Stimulated activated CD4-positive, alpha-beta T cell treated with anti-CD3 and anti-CD28 coated beads, Interleukin-4, amount 100 ng/mL, for 1 hour (primary cell): ENCODE results near the gene PROX1.

Experiments used
- DNase-seq: peaks from one replicate; pipeline ENCODE4 v3.0.0-alpha.2; 2020

PROX1 gene

GRCh38 chr1:214027498-214027897 is 39.7 kb downstream of the PROX1 start:
- no peak for DNase-seq

- DNase-seq, result no peak
Observed at GRCh38 chr1:214028095-214028494, 40.3 kb downstream of the PROX1 start.

DNA sequence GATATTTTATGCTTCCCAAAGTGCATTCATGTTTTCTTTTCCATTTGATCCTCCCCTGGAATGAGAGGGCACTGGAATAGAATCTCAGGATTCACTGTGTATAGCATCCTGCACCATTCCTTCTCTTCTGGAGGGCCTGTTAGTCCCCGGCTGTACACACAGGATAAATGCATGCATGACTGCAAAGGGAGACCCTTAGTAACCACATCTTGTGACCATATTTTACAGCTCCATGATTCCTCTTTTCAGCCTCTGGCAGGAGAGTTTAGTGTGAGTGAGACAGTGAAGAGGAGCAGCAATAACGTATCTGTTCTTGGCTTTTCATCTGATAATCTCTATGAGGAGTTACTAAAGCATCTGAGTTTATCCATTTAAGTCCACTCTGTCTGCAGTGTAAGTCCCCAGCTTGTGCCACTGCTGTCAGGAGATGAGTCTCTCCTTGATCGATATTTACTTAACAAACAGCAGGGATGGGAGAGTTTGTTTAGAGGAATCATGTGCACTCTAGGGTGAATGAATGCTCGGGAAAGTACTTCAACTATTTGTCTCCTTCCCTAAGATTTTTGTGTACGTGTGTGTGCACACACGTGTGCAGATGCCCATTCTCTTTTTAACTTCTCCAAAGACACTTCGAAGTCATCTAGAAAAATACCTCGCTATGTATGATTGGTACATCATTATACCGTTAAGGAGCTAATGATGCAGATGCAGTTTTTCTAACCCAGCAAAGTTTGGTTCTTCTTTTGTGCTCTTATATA is 41.1 kb downstream of the PROX1 start:
- DNase-seq, result no peak

DNA sequence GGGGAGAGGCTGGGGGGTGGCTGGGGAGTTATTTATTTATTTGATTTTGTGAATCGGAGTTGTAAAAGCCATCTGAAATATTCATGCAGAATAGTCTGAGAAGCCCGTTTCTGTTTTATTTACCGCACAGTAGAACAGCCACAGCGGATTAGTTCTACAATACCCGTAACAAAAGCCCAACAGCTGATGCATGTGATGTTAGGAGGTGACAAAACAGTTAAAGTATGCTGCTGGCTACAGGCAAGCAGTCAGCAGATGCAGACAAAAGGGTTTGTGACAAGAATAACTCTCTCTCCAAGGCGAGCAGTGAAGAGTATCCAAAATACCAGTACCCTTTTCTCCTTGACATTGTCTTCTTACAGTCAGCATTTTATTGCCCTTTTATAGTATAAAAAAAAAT is 42.0 kb downstream of the PROX1 start:
- no peak for DNase-seq

DNA sequence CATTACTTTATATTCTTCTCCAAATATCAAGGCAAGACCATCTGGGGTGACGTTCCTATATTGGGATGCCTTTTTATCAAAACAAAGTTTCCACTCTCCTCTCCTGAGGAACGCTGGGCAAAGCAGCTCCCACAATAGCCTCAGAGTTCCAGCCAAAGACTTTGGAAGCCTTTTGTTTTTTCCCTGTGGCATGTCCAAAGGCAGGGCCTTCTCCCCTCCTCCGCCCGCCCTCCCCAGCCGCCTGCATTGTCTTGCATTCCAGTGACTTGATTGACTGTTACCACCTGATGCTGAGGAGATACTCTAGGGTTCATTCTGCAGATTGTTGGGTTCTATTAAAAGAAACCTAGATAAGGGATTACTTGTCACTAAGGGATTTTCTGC is 43.5 kb downstream of the PROX1 start:
- no peak for DNase-seq

- no peak for DNase-seq
Observed at GRCh38 chr1:214037468-214037867, 49.7 kb downstream of the PROX1 start.

DNA sequence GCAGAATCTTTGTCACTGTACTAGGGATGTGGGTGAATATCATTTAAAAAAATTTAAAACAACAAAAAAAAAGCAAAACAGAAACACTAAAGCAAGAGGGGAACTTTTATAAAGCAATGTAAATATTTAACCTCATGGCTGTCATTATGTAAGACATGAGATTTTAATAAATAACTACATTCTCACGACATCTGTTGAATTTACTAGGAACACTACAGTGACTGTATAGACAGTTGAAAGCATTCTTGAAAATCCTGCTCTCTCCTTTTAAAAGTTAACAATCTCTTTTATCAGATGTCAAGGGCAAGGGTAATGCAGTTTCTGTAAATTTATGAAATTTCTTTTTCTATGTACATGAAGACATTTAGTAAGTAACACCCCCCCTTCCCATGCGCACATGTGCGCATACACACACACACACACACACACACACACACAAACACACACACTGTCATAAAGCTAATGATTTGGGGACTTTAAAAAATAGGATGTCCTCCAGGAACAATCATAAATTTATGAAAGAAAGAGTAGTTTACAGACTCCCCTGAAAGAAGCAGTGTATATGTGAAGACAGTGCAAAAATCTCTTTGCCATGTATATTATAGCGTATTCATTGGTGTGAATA is 51.7 kb downstream of the PROX1 start:
- no peak for DNase-seq

DNA sequence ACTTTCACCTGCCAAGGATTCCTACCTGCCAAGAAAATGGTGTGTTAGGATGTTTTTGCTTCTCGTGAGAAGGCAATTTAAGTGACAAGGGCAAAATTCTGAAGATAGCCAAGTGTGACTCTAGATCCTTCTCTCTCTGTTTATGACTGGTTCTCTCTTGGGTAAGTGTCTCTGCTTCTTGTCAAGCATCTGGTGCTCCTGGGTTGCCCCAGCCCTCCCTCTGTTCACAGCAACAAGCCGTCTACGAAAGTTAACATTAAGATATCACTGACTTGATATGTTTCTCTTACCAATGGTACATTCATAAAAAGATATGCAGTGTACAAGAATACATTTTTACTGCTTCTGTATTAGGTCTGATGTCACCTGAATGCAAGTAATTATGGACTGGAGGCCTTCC is 55.4 kb downstream of the PROX1 start:
- DNase-seq, result no peak

DNA sequence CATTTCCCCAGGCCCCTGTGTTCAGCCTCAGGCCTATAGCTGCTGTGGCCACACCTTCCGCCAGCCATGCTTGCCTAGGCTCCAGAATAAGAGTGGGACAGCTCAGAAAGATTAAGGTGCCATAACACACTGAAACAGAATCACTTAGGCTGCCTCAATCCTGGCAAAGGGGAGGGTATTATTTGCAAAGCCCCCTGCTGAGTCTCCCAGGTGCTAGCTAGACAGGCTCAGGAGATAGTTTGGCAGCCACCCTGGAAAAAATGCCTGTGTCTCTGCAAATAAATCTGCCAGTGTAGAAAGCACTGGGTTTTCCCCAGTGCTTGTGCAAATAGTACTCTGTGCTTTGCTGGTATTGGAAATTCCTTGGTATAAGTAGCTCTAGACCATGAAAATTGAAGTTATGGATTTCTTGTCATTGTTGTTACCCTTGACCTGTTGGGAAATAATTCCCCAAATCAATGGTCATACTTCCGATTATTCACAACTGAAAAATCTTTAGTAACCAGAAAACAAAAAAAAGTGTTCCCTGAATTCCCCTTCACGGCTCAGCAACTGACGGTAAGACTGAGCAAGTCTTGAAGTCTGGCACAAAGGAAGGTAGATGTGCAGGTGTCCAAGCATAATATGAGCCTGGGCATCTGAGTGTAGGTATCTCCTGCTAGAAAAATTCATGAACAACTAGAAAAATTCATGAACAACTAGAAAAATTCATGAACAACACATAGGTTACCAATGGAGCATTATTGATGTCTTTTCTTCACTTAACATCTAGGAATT is 56.9 kb downstream of the PROX1 start:
- no peak for DNase-seq

GRCh38 chr1:214050513-214051401 is 63.0 kb downstream of the PROX1 start:
- no peak for DNase-seq

DNA sequence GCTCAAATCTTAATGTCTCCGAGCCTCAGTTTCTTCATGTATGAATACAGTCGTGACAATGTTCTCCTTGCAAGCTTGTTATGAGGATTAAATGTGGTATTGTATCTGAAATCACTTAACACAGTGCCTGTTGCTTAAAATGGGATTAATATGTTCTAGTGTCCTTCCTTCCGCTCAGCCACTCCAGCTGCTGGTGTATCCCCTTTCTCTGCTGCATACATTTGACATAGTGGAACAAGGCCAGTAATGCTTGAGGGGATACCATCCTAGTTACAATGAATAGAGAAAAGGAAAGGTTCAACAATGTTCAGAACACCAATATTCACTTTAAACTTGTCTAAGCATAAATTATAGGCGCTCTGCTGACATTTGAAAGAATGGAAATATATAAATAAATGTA is 64.0 kb downstream of the PROX1 start:
- DNase-seq, result no peak

DNA sequence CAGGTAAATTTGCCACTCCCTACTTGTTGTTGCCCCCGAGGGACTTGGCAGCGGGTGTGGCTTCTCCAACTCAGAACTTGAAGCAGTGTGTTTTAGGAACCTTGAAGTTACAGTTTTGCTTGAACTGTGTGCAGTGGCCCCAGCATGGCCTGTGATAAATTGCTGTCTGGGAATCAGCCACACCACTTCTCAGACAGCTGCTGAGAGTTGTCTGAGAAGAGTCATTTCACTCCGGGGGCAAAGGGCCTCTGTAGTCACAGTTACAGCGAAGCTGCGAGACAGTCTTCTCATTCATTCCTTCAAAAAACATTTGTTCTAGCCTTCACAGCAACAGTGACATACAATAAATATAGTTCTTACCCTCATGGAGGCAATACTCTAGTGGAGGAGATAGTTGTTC is 70.3 kb downstream of the PROX1 start:
- DNase-seq, result no peak

DNA sequence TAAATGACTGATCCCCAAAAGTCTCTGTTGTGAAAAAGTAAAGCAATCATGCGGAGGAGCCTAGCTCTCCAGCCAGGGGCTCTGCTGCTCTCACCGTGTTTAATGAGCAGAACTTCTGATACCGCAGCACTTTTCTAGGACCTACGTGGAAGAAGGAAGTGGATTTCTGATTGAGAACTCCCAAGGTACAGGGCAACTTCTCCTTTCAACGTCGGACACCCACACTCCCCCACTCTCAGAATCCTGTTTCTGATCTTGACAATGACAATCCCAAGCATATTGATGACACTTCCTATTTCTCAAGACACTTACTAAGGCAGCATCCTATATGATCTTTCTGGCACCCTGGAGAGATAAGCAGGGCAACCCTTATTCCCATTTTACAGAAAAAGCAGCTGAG is 78.4 kb downstream of the PROX1 start:
- no peak for DNase-seq

GRCh38 chr1:214066936-214067335 is 79.2 kb downstream of the PROX1 start:
- DNase-seq, result no peak

DNA sequence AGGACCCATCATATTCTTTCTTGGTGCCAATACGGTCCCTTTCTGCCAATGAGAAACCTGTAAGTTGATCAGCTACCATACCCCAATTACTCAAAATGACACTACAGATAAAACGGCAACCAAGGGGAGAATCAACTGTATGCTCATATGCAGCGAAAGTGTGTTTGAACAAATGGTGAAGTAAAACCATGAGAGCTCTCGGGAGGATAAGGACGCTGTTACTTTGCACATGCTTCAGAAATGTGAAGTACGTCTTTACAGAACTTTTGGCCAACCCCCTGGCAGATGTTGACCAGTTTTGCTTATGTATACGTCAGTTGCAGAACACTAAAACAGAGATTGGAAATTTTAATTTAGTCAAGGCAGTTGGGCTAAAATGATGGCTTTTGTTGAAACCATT is 79.6 kb downstream of the PROX1 start:
- DNase-seq, result no peak

- no peak for DNase-seq
Observed at GRCh38 chr1:214067853-214068703, 80.3 kb downstream of the PROX1 start.

DNA sequence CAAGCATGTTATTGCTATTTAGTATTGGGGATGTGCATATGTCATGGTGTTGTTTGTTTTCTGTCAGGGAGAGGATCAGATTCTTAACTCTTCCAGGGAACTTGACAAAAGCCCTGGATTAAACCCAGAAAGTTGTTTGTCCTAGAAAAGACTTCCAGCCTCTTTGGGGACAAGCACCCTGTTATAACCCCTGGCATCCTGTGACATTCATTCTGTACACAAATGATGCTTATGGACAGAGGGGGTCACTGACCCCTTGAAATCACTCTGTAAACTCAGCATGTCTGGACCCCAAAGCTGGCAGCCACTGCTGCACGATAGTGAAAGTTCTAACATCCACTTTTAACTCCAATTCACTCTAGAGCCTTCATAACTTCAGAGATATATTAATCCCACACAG is 81.2 kb downstream of the PROX1 start:
- no peak for DNase-seq

DNA sequence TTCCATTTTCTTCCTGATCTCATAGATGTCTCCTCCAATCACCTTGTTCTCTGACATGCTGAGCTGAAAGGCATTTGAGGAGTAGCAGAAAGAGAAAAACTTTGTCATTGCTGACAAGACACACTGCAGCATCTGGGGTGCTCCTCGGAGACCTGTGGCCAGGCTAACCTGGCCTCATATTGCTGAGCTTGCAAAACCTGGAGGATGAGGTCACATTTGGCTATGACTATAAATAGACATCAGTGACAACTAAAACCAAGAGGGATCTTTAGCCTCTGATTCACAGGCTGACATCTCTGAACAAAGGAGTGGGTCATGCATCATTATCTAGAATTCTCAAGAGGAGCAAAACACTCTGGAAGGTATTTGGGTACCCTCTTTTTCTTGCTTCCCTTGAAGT is 83.7 kb downstream of the PROX1 start:
- no peak for DNase-seq

GRCh38 chr1:214072426-214073157 is 84.8 kb downstream of the PROX1 start:
- DNase-seq, result no peak

GRCh38 chr1:214074477-214074876 is 86.7 kb downstream of the PROX1 start:
- DNase-seq, result no peak

GRCh38 chr1:214075305-214075998 is 87.7 kb downstream of the PROX1 start:
- DNase-seq, result no peak
